H9 (cell line): ENCODE results near the gene RUNX2. TPM values are rescaled to one million over a fixed set of nuclear protein-coding genes. Genes with fewer than 3 reads are reported as not detected.

Experiments
- DNase-seq: peaks from one replicate; pipeline ENCODE4 v3.0.0-alpha.2; 2017
- H2AFZ ChIP-seq: one replicate; pipeline ENCODE4 v1.6.1; 2013; ENCODE audit warnings: mild to moderate bottlenecking, low read length, control low read depth, moderate library complexity
- H2AK5ac ChIP-seq: 2 replicates; pipeline ENCODE4 v1.6.1; 2013; ENCODE audit warnings: low read length, control low read depth, mixed read lengths; ENCODE audit not compliant: insufficient read length
- H2BK120ac ChIP-seq: one replicate; pipeline ENCODE4 v1.6.1; 2013; ENCODE audit warnings: low read depth, mild to moderate bottlenecking, low read length, control low read depth, inconsistent platforms; ENCODE audit not compliant: poor library complexity, severe bottlenecking
- H2BK12ac ChIP-seq: 2 replicates; pipeline ENCODE4 v1.6.1; 2013; ENCODE audit warnings: low read length, control low read depth, mixed read lengths, low read depth; ENCODE audit not compliant: insufficient read length
- H2BK15ac ChIP-seq: 2 replicates; pipeline ENCODE4 v1.6.1; 2013; ENCODE audit warnings: low read depth, low read length, control low read depth
- H2BK20ac ChIP-seq: one replicate; pipeline ENCODE4 v1.6.1; 2013; ENCODE audit warnings: low read depth, mild to moderate bottlenecking, low read length, control low read depth, inconsistent platforms; ENCODE audit not compliant: poor library complexity, severe bottlenecking
- H2BK5ac ChIP-seq: 2 replicates; pipeline ENCODE4 v1.6.1; 2013; ENCODE audit warnings: low read length, control low read depth, mixed read lengths; ENCODE audit not compliant: insufficient read length
- H3K14ac ChIP-seq: 2 replicates; pipeline ENCODE4 v1.6.1; 2013; ENCODE audit warnings: low read length, control low read depth; ENCODE audit not compliant: insufficient read depth
- H3K18ac ChIP-seq: 2 replicates; pipeline ENCODE4 v1.6.1; 2013; ENCODE audit warnings: low read depth, mild to moderate bottlenecking, mixed read lengths, low read length, control low read depth; ENCODE audit not compliant: insufficient read length
- H3K23ac ChIP-seq: 2 replicates; pipeline ENCODE4 v1.6.1; 2013; ENCODE audit warnings: low read length, control low read depth, mixed read lengths, low read depth; ENCODE audit not compliant: insufficient read length
- H3K23me2 ChIP-seq: 2 replicates; pipeline ENCODE4 v1.6.1; 2013; ENCODE audit warnings: low read depth, mild to moderate bottlenecking, mixed read lengths, low read length, control low read depth; ENCODE audit not compliant: insufficient read length, poor library complexity, severe bottlenecking
- H3K27ac ChIP-seq: 2 replicates; pipeline ENCODE4 v1.5.1; 2013; ENCODE audit warnings: low read length, control low read depth, mixed read lengths, low read depth; ENCODE audit not compliant: insufficient read length
- H3K27me3 ChIP-seq: 2 replicates; pipeline ENCODE4 v1.6.1; 2013; ENCODE audit warnings: low read length, control low read depth, inconsistent platforms; ENCODE audit not compliant: insufficient read depth
- H3K4ac ChIP-seq: 2 replicates; pipeline ENCODE4 v1.6.1; 2013; ENCODE audit warnings: low read depth, mild to moderate bottlenecking, control low read depth, inconsistent platforms, low read length, moderate library complexity
- H3K4me1 ChIP-seq: 2 replicates; pipeline ENCODE4 v1.6.1; 2013; ENCODE audit warnings: low read length, control low read depth, inconsistent platforms; ENCODE audit not compliant: insufficient read depth
- H3K4me2 ChIP-seq: 2 replicates; pipeline ENCODE4 v1.6.1; 2013; ENCODE audit warnings: low read length, control low read depth, mixed read lengths; ENCODE audit not compliant: insufficient read length, insufficient read depth
- H3K56ac ChIP-seq: 2 replicates; pipeline ENCODE4 v1.6.1; 2013; ENCODE audit warnings: low read depth, mild to moderate bottlenecking, mixed read lengths, low read length, control low read depth; ENCODE audit not compliant: insufficient read length
- H3K79me1 ChIP-seq: 2 replicates; pipeline ENCODE4 v1.6.1; 2013; ENCODE audit warnings: low read depth, mild to moderate bottlenecking, moderate library complexity, low read length, control low read depth, inconsistent platforms; ENCODE audit not compliant: insufficient read depth, poor library complexity, severe bottlenecking
- H3K79me2 ChIP-seq: 2 replicates; pipeline ENCODE4 v1.6.1; 2013; ENCODE audit warnings: low read length, control low read depth, inconsistent platforms; ENCODE audit not compliant: insufficient read depth
- H3K9ac ChIP-seq: 2 replicates; pipeline ENCODE4 v1.6.1; 2013; ENCODE audit warnings: low read length, control low read depth, mixed read lengths; ENCODE audit not compliant: insufficient read length; ENCODE audit errors: extremely low read depth
- H3K9me3 ChIP-seq: one replicate; pipeline ENCODE4 v1.6.1; 2013; ENCODE audit warnings: low read depth, low read length, inconsistent platforms; ENCODE audit not compliant: control insufficient read depth
- H3T11ph ChIP-seq: one replicate; pipeline ENCODE4 v1.6.1; 2013; ENCODE audit warnings: mild to moderate bottlenecking, low read length, control low read depth, inconsistent platforms
- H4K20me1 ChIP-seq: one replicate; pipeline ENCODE4 v1.6.1; 2013; ENCODE audit not compliant: control insufficient read depth, insufficient read length, insufficient read depth
- H4K5ac ChIP-seq: 2 replicates; pipeline ENCODE4 v1.6.1; 2013; ENCODE audit warnings: low read depth, mild to moderate bottlenecking, mixed read lengths, low read length, control low read depth; ENCODE audit not compliant: insufficient read length
- H4K8ac ChIP-seq: replicated peaks from 2 replicates; pipeline ENCODE4 v1.6.1; 2013; ENCODE audit warnings: low read length, control low read depth, mixed read lengths, low read depth; ENCODE audit not compliant: insufficient read length
- H4K91ac ChIP-seq: 2 replicates; pipeline ENCODE4 v1.6.1; 2013; ENCODE audit warnings: low read depth, mild to moderate bottlenecking, moderate library complexity, mixed read lengths, low read length, control low read depth; ENCODE audit not compliant: insufficient read length
- H3K27ac Mint-ChIP-seq, 3 experiments: 2 replicates in 2 of 3; 3 replicates in 1 of 3; pipeline ENCODE4 v1.8.0; 2020 to 2021; ENCODE audit warnings: mixed read lengths in 3 of 3, mild to moderate bottlenecking in 1 of 3, moderate library complexity in 1 of 3
- H3K27me3 Mint-ChIP-seq: 2 replicates; pipeline ENCODE4 v1.8.0; 2021; ENCODE audit warnings: low read depth, mild to moderate bottlenecking, moderate library complexity, mixed read lengths
- H3K36me3 Mint-ChIP-seq, 3 experiments: 2 replicates in 2 of 3; 3 replicates in 1 of 3; pipeline ENCODE4 v1.8.0; 2020 to 2021; ENCODE audit warnings: low read depth in 3 of 3, mixed read lengths in 3 of 3; ENCODE audit not compliant: insufficient read depth in 1 of 3
- H3K4me1 Mint-ChIP-seq, 2 experiments: 2 replicates each; pipeline ENCODE4 v1.8.0; 2020; ENCODE audit warnings: mixed read lengths in 2 of 2
- H3K4me3 Mint-ChIP-seq, 2 experiments: 2 replicates in 1 of 2; 3 replicates in 1 of 2; pipeline ENCODE4 v1.8.0; 2020 to 2021; ENCODE audit warnings: mild to moderate bottlenecking in 2 of 2, mixed read lengths in 2 of 2, moderate library complexity in 1 of 2
- H3K9me3 Mint-ChIP-seq, 2 experiments: 2 replicates in 1 of 2; 3 replicates in 1 of 2; pipeline ENCODE4 v1.8.0; 2020; ENCODE audit warnings: mild to moderate bottlenecking in 2 of 2, mixed read lengths in 2 of 2, moderate library complexity in 1 of 2
- WGBS: extraction: QIAGEN DNeasy Blood & Tissue Kit; methylation state at CpG from one replicate; pipeline ENCODE4 v1.1.7; 2013; ENCODE audit warnings: missing lambda C conversion rate, low lambda C conversion rate, mixed read lengths; ENCODE audit not compliant: insufficient read length; ENCODE audit errors: extremely low coverage; 5-methylcytosine and 5-hydroxymethylcytosine counted together
- total RNA-seq: library from RNA; stranded (reverse); gene quantifications from 2 replicates; pipeline ENCODE4 v1.2.1, GENCODE V29; 2021
- TF ChIP-seq, protein P1 (sequence below): fragments of 200-600 bp; sonication (generic); conservative IDR thresholded peaks from 3 replicates; pipeline ENCODE4 v1.8.0; 2021; ENCODE audit warnings: antibody characterized with exemption, mild to moderate bottlenecking

Gene RUNX2
- total RNA-seq, 1 experiment from 2014 or later = 0.15 TPM

DNA sequence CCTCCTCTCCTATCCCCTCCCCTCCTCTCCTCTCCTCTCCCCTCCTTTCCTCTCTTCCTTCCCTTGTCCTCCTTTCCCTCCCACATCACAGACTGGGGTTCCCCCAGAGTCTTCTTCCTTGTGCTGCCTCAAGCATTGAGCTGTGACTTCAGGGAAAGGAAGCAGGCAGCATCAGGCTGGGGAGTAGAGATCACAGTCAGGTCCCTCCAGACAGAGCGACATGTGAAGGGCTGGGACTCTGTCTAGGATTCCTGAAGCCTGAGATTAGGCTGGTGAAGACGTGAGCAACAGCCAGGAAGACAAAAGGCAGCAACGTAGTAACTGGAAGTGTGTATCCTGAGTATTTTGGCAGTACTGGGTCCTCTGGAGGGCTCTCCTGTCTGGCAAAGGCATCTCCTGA lies 315.0 kb downstream of the RUNX2 start:
- H3K36me3 Mint-ChIP-seq = peaks cover 0 to 3% (median 0%) of the 10 kb centered on the region in 3 experiments; a peak in 3 of 7 replicates
- H3K27me3 Mint-ChIP-seq = peaks cover 26% of the 10 kb centered on the region

More for the DNA sequence above, 315.0 kb downstream of the RUNX2 start:
- no peak for DNase-seq
- Histone ChIP-seq H3K23me2 (no peaks in the 10 kb centered on the region), H3K18ac (peak overlapping the region; percentile 15), H2AK5ac (no peak overlapping the region), H3K27ac (no peak overlapping the region), H3K79me2 (no peaks in the 10 kb centered on the region), H3K79me1 (no peaks in the 10 kb centered on the region), H4K5ac (no peak overlapping the region), H3K56ac (no peak overlapping the region), H3K4me1 (peaks cover 5% of the 10 kb centered on the region; the same call in 1 of the 2 replicates), H2BK120ac (no peak overlapping the region), H3K9me3 (no peaks in the 10 kb centered on the region), H3T11ph (no peak overlapping the region), H3K23ac (no peak overlapping the region), H4K91ac (no peak overlapping the region), H2BK15ac (no peak overlapping the region), H4K8ac (no peak overlapping the region), H3K14ac (no peak overlapping the region), H3K4ac (no peak overlapping the region), H3K27me3 (no peaks in the 10 kb centered on the region; the same call in 1 of the 2 replicates), H3K4me2 (no peak overlapping the region), H2AFZ (no peak overlapping the region), H4K20me1 (no peaks in the 10 kb centered on the region), H2BK5ac (no peak overlapping the region), H2BK12ac (no peak overlapping the region), H3K9ac (no peak overlapping the region), H2BK20ac (no peak overlapping the region)
- Mint-ChIP-seq H3K4me1 (peaks cover 32 to 33% of the 10 kb centered on the region in 2 experiments), H3K9me3 (peaks cover 11 to 15% of the 10 kb centered on the region in 2 experiments), H3K27ac (no peak overlapping the region), H3K4me3 (no peak overlapping the region)
- TF ChIP-seq, protein P1, sequence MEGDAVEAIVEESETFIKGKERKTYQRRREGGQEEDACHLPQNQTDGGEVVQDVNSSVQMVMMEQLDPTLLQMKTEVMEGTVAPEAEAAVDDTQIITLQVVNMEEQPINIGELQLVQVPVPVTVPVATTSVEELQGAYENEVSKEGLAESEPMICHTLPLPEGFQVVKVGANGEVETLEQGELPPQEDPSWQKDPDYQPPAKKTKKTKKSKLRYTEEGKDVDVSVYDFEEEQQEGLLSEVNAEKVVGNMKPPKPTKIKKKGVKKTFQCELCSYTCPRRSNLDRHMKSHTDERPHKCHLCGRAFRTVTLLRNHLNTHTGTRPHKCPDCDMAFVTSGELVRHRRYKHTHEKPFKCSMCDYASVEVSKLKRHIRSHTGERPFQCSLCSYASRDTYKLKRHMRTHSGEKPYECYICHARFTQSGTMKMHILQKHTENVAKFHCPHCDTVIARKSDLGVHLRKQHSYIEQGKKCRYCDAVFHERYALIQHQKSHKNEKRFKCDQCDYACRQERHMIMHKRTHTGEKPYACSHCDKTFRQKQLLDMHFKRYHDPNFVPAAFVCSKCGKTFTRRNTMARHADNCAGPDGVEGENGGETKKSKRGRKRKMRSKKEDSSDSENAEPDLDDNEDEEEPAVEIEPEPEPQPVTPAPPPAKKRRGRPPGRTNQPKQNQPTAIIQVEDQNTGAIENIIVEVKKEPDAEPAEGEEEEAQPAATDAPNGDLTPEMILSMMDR = no peak
- WGBS = no CpG with 5 or more reads among the region's 3 CpGs
